GM21423 (cell line): ENCODE data around the gene GSG1L.

Experiments used
- ATAC-seq: cut with Tn5 transposase; IDR thresholded peaks from one replicate; pipeline ENCODE4 v1.9.1; 2021; ENCODE audit warnings: mild to moderate bottlenecking, moderate library complexity; ENCODE audit not compliant: unreplicated experiment

Gene GSG1L

DNA sequence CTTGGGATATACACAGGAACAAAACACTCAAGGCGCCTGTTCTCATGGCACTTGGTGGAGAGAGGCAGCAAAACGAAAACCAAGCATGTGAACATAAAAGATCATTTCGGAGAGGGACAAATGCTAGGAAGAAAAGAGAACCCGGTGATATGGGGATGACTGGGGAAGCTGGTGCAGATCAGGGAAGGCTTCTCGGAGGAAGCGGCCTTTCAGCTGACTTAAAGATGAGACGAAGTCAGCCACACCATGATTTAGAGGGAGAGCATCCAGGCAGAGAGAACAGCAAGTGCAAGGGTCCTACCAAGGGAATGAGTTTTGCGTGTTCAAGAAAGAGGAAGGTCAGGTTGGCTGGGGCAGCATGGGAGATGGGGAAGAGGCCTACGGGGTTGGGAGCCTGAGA lies 262.7 kb downstream of the GSG1L start:
- no peak for ATAC-seq

DNA sequence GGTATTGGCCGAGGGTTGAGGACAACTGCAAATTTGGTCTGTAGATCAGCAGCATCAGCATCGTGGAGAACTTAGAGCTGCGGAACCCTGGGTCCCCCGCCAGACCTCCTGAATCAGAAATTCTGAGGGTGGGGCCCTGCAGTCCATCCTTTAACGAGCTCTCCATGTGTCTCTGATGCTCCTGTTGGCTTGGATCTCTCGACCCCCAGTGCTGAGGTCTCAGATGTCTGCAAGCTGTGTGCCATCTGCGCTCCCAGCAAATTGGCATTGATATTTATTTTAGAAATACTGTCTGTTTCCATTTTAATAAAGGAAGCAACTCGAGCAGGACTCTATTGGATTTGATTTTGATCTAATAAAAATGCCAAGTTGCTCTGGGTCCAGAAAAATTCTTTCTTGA lies 263.6 kb downstream of the GSG1L start:
- no peak for ATAC-seq

DNA sequence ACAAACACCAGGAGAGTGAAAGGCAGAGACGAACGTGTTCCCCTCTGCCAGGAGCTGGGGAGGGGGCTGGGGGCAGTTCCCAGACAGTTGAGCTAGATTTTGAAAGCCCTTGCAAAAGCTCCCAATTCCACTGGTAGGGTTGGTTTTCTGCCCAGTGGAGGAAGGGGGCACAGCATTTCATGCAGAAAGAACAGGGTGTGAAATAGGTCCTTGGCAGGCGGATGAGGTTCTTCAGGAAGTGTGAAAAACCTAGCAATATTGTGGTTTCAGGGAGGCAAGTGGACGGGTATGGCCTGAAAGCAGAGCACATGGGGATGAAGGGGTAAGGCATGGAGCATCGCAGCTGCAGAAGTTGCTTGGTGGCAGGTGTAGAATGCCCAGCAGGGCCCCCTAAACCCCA lies 265.3 kb downstream of the GSG1L start:
- no peak for ATAC-seq

DNA sequence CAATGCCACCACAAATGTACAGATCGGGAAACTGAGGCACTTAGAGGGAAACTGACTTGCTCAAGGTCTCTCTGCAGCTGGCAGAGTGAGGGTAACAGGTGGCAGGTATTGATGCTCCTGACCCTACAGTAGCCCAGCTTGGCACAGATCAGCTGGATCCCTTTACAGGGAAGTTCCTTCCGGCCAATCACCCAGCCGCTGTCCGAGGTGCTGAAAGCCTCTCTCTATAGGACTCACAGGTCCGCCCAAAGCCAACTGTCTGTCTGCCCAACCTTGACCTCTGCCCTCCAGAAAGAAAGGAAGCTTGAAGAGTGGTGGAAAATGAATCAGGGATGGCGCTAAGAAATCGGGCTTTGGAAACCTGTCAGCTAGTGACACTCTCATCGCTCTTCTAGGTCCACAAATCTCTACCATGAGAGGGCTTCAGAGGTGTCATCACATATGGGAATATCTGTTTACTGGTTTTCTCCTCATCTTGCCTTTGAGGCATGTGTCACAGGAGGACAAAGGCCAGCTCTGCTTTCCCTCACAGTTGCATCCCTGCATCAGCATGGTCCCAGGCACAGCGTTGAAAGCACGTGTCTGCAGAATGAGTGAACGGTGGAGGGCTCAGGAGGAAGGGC lies 267.4 kb downstream of the GSG1L start:
- no peak for ATAC-seq

DNA sequence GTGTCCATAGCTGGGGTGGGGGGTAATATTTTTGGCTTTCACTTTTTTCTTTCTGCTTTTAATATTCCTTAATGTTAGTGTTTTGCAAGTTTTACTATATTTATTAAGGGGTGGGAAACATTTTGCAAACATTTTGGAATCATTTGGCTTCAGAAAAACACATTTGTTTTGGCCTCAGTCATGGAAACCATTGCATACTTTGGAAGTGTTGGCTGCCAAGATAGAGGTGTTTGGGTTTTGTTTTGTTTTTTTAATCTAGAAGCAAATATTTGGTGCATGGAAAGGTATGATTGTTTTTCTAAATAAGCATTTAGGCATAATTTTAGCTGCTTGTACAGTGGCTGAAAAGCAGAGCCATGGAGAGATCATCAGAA lies 270.3 kb downstream of the GSG1L start:
- no peak for ATAC-seq

DNA sequence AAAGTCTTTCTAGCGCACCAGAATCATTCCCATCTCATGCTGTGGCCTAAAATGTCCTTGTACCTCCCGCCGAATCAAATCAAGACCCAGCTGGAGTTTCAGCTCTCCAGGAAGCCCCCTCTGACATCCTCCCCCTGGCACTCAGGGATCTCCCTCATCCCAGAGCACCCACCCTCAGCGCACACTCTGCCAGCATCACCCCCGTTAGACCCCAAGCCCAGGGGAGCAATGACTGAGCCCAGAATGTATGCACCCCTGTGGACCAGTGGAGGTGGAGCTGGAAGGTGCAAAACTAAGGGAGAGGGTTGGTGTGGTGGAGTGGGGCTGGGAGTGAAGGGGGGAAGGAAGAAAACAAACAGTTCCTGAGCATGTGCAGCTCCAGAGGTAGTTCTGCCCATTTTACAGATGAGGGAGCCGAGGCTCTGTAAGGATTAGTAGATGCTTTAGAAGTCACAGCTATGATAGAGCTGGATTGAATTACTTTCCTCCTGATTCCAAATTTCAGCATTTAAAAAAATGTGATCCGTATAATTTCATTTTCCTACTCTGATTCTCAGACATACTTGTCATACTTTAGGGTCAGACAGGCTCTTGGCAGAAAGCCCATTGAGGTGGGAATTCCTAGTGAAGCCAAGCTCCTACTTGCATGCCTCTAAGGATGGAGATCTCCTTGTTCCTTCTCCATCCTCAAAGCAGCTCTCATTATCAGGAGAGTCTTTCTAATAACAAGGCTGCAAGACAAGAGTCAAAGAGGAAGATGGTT lies 270.8 kb downstream of the GSG1L start:
- no peak for ATAC-seq

DNA sequence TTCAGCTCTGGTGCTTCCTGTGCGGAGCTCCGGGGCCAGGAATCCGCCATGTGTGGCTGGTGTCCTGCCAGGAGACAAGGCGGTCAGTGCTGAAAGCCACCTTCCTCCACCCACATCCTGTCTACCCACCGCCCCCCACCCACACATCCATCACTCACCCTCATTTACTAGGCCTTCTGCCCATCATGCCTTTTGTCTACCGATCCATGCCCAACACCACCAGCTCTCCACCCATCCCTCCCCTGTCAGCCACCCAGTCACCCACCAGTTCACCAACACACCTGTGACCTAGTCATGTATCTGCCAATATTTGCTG lies 272.2 kb downstream of the GSG1L start:
- no peak for ATAC-seq

DNA sequence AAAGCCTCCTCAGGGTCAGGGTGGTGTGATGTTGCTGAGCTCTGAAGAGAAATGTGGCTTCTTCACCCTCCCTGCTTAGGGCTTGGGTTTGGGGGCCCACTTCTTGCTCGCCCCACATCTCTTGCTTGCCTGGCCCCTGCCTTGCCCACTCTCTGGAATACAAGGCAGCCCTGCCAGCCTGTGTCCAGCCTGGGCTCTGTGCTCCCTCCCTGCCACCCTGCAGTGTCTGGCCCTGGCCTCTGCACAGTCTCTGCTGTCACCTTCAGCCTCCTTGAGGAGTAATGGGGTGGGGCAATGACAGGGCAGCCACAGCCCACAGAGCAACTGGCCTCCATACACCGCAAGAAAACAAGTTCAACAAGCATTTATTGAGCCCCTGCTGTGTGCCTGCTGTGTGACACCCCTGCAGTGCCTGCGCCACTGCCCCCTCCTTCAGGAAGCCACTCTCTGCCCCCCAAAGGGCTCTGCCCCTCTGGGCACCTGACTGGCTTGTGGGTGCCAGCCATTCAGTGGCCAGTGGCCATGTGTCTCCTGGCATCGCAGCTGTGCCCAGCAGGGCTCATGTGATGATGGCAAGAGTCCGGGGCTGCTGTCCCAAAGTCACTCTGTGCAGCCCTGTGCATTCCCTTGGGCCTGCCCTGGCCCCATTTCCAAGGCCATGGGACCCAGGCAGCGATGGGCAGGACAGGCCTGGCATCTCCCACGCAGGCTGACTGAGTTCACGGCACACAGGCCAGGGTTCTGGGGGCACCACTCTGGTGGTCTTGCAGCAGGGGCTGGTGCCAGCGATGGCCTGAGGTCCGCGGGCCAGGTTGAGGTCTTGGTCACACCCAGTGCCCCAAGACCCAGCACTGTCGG lies 272.7 kb downstream of the GSG1L start:
- ATAC-seq: no peak

DNA sequence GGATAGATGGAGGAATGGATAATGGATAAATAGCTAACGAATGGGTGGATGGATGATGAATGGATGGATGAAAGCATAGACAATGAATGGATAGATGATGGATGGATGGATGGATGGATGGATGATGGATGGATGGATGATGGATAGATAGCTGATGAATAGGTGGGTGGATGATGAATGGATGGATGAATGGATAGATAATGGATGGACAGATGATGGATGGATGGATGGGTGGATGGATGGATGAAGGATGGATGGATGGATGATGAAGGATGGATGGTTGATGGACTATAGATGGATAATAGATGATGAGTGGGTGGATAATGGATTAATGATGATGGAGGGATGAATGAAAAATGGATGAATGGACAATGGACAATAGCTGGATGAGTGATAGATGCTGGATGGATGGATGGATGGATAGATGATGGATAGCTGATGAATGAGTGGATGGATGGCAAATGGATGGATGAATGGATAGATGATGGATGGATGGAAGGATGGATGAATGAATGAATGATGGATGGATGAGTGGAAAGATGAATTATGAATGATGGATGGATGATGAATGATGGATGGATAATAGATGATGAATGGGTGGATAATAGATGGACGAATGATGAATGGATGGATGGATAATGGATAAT lies 273.8 kb downstream of the GSG1L start:
- no peak for ATAC-seq

DNA sequence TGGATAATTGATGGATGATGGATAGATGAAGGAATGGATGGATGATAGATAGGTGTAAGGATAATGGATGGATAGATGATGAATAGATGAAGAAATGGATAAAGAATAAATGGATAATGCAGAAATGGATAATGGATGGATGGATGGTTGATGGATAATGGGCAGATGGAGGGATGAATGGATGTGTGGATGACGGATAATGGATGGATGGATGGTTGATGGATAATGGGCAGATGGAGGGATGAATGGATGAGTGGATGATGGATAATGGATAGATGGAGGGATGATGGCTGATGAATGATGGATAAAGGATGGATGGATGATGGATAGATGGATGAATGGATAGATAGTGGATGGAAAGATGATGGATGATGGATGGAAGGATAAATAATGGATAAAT lies 274.4 kb downstream of the GSG1L start:
- no peak for ATAC-seq

DNA sequence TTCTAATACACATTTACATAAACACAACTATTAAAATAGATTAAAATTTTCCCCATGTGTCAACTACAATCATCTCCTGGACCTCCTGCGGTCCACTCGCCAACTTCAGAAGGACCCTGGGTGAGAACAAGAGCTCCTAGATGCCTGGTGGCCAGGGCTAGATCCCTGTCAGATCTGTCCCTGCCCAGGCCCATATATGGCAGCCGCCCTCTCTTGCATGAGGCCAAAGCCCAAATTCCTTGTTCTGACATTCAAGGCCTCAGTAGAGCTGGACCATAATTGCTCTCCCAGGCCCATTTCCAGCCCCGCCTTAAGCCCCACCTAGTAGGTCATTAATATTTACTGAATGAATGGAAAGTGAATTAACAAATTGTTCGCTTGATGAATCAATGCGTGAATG lies 275.8 kb downstream of the GSG1L start:
- ATAC-seq: no peak

DNA sequence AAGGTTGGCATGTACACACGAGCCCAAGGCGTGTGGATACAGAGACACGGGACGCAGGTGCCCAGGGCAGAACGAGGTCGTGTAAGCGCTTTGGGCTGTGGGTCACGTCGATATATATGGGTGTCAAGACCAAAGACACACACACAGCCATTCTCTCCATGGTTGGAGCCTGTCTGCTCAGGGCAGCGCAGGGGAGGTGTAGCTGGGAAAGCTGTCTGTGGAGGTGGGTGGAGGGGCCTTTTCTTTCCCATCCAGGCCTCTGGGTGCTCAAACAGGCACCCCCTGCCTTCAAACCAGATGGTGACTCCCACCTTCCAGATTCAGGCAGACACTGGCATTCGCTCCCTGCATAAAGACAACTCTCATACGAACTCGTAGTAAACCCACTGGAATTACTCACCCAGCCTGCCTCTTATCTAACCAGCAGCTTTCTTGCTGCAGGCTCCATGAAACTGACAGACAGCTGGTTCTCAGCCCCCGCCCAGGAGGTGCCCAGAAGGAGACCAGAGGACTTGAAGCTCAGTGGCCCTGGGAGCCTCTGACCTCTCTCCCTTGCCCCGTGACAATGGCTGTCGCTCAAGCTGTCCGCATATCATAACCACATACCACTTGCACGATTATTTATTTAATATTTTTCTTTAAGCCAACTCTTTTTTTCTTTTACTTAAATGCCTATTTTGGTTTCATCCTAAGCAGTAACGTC lies 276.4 kb downstream of the GSG1L start:
- no peak for ATAC-seq

DNA sequence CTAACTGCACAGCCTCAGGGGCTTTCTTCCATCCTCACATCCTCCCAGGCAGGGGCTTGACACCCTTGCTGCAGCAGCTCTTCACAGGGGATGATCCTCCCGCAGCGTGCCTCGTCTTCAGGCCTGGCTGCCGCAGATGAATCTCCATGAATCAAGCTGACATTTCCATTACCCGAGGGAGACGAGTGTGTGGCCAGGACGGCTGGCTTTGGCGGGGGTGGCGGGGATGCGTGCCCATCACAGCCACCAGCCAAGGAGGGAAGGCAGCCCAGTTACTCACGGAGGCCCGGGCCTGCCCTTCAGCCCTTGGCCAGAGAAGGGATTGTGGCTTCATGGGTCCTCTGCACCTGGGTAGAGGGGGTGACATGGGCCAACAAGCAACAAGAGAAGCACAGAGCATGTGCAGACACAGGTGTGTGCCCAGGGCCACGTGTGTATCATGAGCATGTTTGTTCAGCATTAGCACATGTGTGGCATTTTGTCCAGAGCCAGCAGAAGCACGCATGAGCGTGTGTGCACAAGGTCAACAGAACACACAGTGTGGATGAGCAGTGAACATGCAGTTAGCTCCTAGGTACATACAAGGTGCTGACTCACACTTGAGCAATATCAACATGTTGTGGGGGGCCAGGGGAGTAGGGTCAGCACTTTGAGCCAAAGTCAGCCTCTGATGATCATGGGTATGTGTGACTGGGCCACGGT lies 277.1 kb downstream of the GSG1L start:
- no peak for ATAC-seq

DNA sequence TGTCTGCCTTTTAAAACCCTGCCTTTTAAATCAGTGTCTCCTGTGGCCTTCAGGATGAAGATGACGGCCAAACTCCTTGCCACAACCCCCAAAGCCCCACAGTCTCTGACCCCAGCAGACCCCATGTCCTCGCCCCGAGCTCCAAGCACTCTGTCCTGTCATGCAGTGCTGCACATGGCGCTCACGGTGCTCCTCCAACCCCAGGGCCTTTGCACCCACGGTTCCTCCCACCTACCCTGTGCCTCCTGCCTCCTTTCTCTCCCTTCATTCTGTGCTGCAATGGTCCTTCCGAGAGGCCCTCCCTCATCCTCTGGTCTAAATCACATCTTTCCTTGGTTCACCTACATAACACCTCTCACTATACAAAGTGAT lies 278.2 kb downstream of the GSG1L start:
- no peak for ATAC-seq

DNA sequence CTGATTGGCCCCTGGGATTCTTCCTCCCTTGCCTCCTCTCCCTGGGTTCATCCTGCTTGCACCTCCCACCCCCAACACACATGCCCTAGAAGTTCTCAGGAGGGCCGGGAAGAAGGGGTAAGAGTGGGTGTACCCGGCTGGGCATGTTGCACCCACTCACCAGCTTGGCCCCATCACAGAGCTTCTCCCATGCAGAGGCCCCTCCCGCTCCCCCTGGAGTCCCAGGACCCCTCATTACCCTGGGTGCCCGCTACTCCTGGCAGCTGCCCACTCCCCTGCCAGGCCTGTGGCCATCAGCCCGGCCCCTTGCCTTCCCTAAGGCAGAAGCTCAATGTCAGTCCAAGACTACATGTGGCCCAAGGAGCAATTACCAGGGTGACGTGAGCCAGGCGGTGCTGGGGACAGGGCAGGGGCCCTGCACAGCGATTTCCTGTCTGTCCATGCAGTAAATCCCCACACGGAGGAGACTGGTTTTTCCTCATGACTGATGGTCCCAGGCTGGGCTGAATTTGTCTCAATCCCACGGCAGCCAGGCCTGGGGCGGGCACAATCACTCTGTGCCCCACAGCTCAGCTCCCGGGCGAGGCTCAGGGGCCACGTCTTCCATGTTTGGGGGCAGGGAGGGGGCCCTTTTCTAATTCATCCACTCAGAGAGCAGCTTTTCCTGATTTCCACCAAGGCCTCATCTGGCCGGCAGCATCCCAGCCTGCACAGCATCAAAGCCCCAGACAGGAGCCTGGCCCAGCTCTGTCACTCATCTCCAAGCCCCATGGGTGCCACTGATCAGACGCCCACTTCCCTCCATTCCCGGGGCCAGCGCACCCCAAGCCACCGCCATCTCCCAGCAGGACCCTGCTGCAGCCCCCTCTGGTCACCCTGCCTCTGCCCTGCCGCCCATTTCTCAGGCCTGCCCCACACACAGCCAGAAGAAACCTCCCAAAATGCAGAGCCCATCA lies 278.9 kb downstream of the GSG1L start:
- no peak for ATAC-seq

DNA sequence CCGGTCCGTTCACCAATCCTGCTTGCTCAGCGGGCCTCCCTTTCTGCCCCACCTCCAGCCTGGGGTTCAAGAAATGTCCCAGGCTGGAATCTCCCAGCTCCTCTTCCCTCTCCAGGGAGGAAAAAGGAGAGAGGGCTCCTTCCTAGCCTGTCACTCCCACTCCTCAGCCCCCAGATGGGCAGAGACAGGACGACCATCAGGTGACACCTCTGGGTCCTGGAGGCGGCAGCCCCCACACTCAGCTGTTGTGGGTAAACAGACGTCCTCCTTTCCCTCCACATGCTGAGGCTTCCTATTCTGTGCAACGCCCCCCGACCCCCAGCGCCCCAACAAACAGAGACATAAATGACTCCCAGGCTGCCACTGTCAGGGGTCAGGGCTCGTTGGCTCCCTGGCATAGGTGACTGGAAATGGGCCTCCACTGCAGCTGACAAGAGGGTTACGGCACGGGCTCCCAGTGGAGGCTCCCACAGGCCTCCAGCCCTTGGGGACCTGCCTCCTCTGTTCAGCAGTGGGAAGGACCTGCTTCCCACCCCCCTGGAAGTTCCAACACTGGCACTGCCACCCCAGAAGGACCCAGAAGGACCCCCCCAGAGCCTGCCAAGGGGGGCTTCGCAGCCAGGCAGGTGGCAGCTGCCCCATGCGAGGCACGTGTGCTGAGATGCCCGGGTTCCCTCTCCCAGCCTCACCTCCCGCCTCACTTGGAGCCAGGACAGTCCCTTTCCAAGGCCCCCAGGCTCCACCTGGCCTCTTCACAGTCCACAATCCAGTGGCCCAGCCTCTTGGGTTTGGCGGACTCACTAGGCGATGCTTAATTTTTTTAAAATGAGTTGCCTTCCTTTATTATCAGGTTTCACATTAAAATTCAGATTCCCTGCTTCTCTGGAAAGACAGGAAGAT lies 281.3 kb downstream of the GSG1L start:
- ATAC-seq: no peak

DNA sequence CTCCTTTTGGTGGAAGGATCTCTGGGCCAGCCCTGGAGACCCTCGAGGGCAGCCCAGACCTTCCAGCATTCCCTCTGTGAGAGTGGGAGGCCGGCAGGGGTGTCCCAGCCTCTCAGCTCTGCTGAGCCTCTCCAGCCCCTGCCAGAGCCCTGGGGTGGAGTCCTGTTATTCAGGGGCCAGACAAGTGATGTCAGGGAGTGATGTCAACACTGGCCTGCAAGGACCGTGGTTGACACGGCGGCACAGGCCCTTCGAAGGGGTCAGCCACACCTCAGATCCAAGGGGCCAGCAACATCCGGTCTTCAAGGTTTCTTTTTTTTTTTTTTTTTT lies 282.4 kb downstream of the GSG1L start:
- no peak for ATAC-seq

DNA sequence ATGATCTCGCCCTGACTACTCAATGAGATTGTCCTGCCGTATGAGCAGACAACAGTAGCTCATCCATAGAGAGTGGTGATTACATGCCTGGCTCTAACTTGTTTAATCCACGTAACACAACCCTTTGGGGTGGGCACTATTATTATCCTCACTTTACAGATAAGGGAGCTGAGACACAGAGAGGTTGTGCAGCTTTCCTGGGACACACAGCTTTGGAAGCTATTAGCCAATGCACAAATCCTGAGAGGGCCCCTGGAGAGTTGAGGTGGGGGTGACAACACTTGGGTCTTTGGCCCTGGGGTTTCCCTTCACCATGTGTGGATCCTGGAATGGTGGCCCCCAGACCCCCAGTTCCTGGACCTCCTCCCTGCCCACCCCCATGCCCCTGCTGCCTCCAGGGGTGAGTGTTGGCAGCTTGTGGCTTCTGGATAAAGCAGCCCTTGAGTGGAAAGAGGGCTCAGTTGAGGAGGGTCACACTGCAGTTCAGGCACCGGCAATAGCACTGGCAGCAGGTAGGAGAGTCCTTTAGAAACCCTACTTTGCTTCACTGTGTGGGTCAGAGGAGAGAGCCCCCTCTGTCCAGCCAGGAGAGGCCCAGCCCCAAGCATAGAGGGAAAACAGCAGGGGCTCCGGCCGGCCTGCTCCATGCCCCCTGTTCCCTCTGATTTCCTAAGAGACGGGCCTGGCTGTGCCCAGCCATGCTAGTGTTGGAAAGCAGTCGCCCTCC lies 282.9 kb downstream of the GSG1L start:
- ATAC-seq: no peak
